ENCODE measurements around the gene PTPRO.

PTPRO gene

GRCh38 chr12:15644700-15645099, 322.4 kb downstream of the PTPRO start:
- no peak for TF ChIP-seq CTCF (IDR thresholded peaks at IDR 0.05; ENCODE audit: low read depth, low read length)
- DNase-seq (ENCODE audit: extremely low read depth, low read depth) = no peak

- no peak for TF ChIP-seq CTCF (IDR thresholded peaks at IDR 0.05; ENCODE audit: low read depth, low read length)
- DNase-seq (ENCODE audit: extremely low read depth, low read depth) = no peak
Measured at GRCh38 chr12:15646581-15646980, 324.3 kb downstream of the PTPRO start.
